IPS DF 6.9 (cell line): ENCODE results near the gene WWTR1.

Experiments
- DNase-seq: peaks from one replicate; pipeline ENCODE4 v3.0.0-alpha.2; 2013; ENCODE audit warnings: low read depth, low spot score
- H3K27ac ChIP-seq: one replicate; pipeline ENCODE4 v1.5.1; 2013; ENCODE audit warnings: low read length, control low read depth
- H3K27me3 ChIP-seq: 2 replicates; pipeline ENCODE4 v1.6.1; 2013; ENCODE audit warnings: mild to moderate bottlenecking, low read length; ENCODE audit not compliant: control insufficient read depth, insufficient read depth
- H3K36me3 ChIP-seq: 2 replicates; pipeline ENCODE4 v1.6.1; 2013; ENCODE audit warnings: low read length; ENCODE audit not compliant: control insufficient read depth, insufficient read depth
- H3K4me1 ChIP-seq: 2 replicates; pipeline ENCODE4 v1.6.1; 2013; ENCODE audit warnings: low read length; ENCODE audit not compliant: control insufficient read depth, insufficient read depth
- H3K4me3 ChIP-seq: 2 replicates; pipeline ENCODE4 v1.5.1; 2013; ENCODE audit warnings: mild to moderate bottlenecking, low read length
- H3K9me3 ChIP-seq: 2 replicates; pipeline ENCODE4 v1.6.1; 2013; ENCODE audit warnings: low read length, inconsistent platforms; ENCODE audit not compliant: control insufficient read depth, insufficient read depth
- WGBS: extraction: QIAGEN DNeasy Blood & Tissue Kit; methylation state at CpG from one replicate; pipeline ENCODE4 v1.1.7; 2013; ENCODE audit warnings: mixed read lengths, missing lambda C conversion rate; ENCODE audit not compliant: insufficient read length, insufficient coverage; 5-methylcytosine and 5-hydroxymethylcytosine counted together

WWTR1 gene

GRCh38 chr3:149657926-149658743 lies at the start of gene WWTR1:
Gene WWTR1, minus strand, starts transcription at chr3:149658025. Its CDS starts 719 bp downstream, at chr3:149657306.
- 0 out of 2 replicates have a peak, but pooled peaks cover 1% of the 10 kb centered on the region for H3K4me1 ChIP-seq
- no CpG with 5 or more reads among the region's 52 CpGs for WGBS
- no peaks in the 10 kb centered on the region for H3K9me3 ChIP-seq
- peak within 1 kb of the TSS; percentile 29 for H3K4me3 ChIP-seq
- no peak within 1 kb of the TSS for H3K27ac ChIP-seq
- no peaks in the 10 kb centered on the region for H3K36me3 ChIP-seq
- peak; percentile 79 for DNase-seq
- no peaks in the 10 kb centered on the region for H3K27me3 ChIP-seq

DNA sequence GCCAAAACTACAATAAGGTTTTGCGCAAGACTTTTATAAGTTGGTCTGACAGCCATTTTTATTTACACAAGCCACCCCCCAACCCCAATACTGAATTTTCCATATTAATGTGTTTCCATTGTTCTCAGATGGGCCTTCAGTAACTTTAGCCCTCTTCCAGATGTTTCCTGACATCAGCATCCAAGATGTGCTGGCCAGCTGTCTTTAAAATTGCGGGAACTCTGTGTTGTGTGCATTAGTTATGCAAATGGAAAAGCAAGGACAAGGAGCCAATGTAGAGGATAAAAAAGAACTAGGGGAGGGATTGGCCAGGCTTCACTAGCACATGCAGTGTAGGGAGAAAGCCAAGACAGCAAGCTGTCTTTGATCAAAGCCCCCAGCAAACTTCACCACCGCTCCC lies 49.1 kb upstream of the WWTR1 start:
- Histone ChIP-seq H3K4me1 (peaks cover 5% of the 10 kb centered on the region; the same call in 1 of the 2 replicates), H3K36me3 (no peaks in the 10 kb centered on the region), H3K4me3 (no peak overlapping the region), H3K27ac (no peak overlapping the region), H3K9me3 (no peaks in the 10 kb centered on the region; the same call in 1 of the 2 replicates), H3K27me3 (peaks cover 2% of the 10 kb centered on the region; the same call in 1 of the 2 replicates)
- no CpG with 5 or more reads among the region's 3 CpGs for WGBS
- DNase-seq = no peak

DNA sequence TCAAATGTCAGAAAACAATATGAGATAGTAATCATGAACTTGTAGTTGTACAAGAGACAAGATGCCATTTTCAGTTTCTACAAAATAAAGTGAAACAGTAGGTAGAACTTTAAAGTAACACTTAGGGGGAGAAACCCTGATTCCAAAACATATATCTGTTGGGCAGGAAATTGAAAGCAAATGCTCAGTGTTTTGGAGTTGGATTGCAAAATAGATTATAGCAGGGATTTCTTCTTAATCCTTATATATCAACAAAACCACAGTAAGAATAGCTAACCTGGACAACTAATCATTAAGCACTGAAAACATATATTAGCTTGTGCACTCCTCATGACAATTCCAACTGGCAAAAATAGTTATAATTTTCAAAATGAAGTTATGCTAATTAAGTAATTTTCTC lies 47.6 kb upstream of the WWTR1 start:
- peaks cover 2% of the 10 kb centered on the region; the same call in 1 of the 2 replicates for H3K27me3 ChIP-seq
- no peaks in the 10 kb centered on the region for H3K36me3 ChIP-seq
- H3K9me3 ChIP-seq = no peaks in the 10 kb centered on the region; the same call in 1 of the 2 replicates
- no peak overlapping the region for H3K27ac ChIP-seq
- DNase-seq = no peak
- peaks cover 5% of the 10 kb centered on the region; the same call in 1 of the 2 replicates for H3K4me1 ChIP-seq
- no peak overlapping the region for H3K4me3 ChIP-seq

- no peak for DNase-seq
- H3K36me3 ChIP-seq = no peaks in the 10 kb centered on the region
- WGBS = no CpG with 5 or more reads among the region's 2 CpGs
Observed at GRCh38 chr3:149703466-149703865, 45.6 kb upstream of the WWTR1 start.

GRCh38 chr3:149702691-149703441 lies 45.0 kb upstream of the WWTR1 start:
- peaks cover 2% of the 10 kb centered on the region; the same call in 1 of the 2 replicates for H3K9me3 ChIP-seq
- peaks cover 4% of the 10 kb centered on the region; the same call in 1 of the 2 replicates for H3K4me1 ChIP-seq
- H3K4me3 ChIP-seq = no peak overlapping the region
- no peak overlapping the region for H3K27ac ChIP-seq
- WGBS = no CpG with 5 or more reads among the region's 4 CpGs
- DNase-seq = no peak
- H3K36me3 ChIP-seq = no peaks in the 10 kb centered on the region
- H3K27me3 ChIP-seq = peaks cover 2% of the 10 kb centered on the region; the same call in 1 of the 2 replicates

More at GRCh38 chr3:149703466-149703865, 45.6 kb upstream of the WWTR1 start:
- peaks cover 2% of the 10 kb centered on the region; the same call in 1 of the 2 replicates for H3K9me3 ChIP-seq
- peaks cover 2% of the 10 kb centered on the region; the same call in 1 of the 2 replicates for H3K27me3 ChIP-seq
- no peak overlapping the region for H3K27ac ChIP-seq
- H3K4me1 ChIP-seq = peaks cover 5% of the 10 kb centered on the region; the same call in 1 of the 2 replicates
- H3K4me3 ChIP-seq = no peak overlapping the region

- Histone ChIP-seq H3K9me3 (peaks cover 2% of the 10 kb centered on the region; the same call in 1 of the 2 replicates), H3K27me3 (peaks cover 2% of the 10 kb centered on the region; the same call in 1 of the 2 replicates), H3K4me3 (no peak overlapping the region), H3K27ac (no peak overlapping the region), H3K36me3 (no peaks in the 10 kb centered on the region), H3K4me1 (no peaks in the 10 kb centered on the region; the same call in 1 of the 2 replicates)
- no peak for DNase-seq
- WGBS = no CpG with 5 or more reads among the region's 1 CpG
Observed at GRCh38 chr3:149701977-149702350, 44.1 kb upstream of the WWTR1 start.

DNA sequence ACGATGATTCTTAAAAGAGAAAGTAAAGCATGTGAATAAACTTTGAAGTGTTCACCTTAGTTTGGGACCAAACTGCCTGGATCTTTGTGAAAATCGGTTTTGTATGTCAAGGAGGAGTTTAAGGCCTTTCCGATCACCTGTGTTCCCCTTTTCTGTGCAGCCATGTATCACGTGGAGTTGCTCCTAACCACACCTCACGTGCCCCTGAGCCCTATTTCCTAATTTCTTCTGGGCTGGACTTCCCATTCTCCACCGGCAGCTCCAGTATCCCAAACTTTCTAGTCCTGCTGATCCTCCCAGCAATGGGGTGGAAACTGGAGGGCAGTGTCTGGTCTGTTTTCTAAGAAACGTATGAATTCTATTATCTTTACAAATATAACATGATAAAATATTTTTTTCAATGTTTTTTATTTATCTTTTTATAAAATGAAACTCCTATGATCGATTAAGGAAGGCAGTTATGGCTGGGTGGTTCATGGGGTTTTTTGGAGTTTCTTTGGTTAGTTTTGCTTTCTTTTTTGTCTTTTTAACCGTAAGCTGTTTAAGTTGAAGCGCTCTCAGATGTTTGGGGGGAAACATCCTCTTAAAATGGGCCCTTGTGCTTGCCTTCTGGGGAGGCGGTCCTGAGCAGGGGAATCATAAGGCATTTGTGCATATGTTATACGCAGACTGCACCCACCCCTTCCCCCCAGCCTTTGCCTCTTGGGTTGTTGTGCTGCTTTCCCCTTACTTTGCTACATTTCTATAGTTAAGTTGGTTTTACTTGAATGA lies 43.6 kb upstream of the WWTR1 start:
- Histone ChIP-seq H3K9me3 (peaks cover 2% of the 10 kb centered on the region; the same call in 1 of the 2 replicates), H3K36me3 (no peaks in the 10 kb centered on the region), H3K27ac (no peak overlapping the region), H3K4me3 (no peak overlapping the region), H3K27me3 (peaks cover 2% of the 10 kb centered on the region; the same call in 1 of the 2 replicates), H3K4me1 (no peaks in the 10 kb centered on the region)
- no CpG with 5 or more reads among the region's 12 CpGs for WGBS
- DNase-seq = no peak

GRCh38 chr3:149688122-149688757 lies 30.4 kb upstream of the WWTR1 start:
- Histone ChIP-seq H3K36me3 (no peaks in the 10 kb centered on the region), H3K9me3 (no peaks in the 10 kb centered on the region), H3K4me1 (no peaks in the 10 kb centered on the region), H3K27ac (no peak overlapping the region), H3K27me3 (no peaks in the 10 kb centered on the region), H3K4me3 (no peak overlapping the region)
- DNase-seq = no peak
- WGBS = no CpG with 5 or more reads among the region's 3 CpGs

GRCh38 chr3:149686996-149687395 lies 29.2 kb upstream of the WWTR1 start:
- WGBS = no CpG with 5 or more reads among the region's 2 CpGs
- DNase-seq = no peak
- Histone ChIP-seq H3K4me3 (no peak overlapping the region), H3K4me1 (no peaks in the 10 kb centered on the region), H3K36me3 (no peaks in the 10 kb centered on the region), H3K9me3 (no peaks in the 10 kb centered on the region), H3K27me3 (no peaks in the 10 kb centered on the region), H3K27ac (no peak overlapping the region)
